CD14-positive monocyte (primary cell): ENCODE data around the gene PIAS4. TPM values are rescaled to one million over a fixed set of nuclear protein-coding genes. Genes with fewer than 3 reads are reported as not detected.

Source experiments
- DNase-seq, 3 donors: peaks; one replicate each; pipeline ENCODE4 v3.0.0-alpha.2; 2011 to 2022
- H2AFZ ChIP-seq: 2 replicates; pipeline ENCODE4 v1.6.0; 2012; ENCODE audit warnings: mild to moderate bottlenecking, low read depth, low read length, inconsistent platforms; ENCODE audit not compliant: insufficient read depth, poor library complexity, severe bottlenecking
- H3K27ac ChIP-seq, 2 donors: 1 replicate in 1 of 2; 2 replicates in 1 of 2; pipeline ENCODE4 v1.5.1; 2012 to 2013; ENCODE audit warnings: low read length in 2 of 2, control low read depth in 1 of 2, inconsistent platforms in 1 of 2, low read depth in 1 of 2, mild to moderate bottlenecking in 1 of 2
- H3K27me3 ChIP-seq, 2 donors: one replicate each; pipeline versions ENCODE4 v1.6.0 to v1.6.1; 2011 to 2013; ENCODE audit warnings: low read length in 2 of 2; ENCODE audit not compliant: control insufficient read depth in 2 of 2, insufficient read depth in 2 of 2
- H3K36me3 ChIP-seq, 2 donors: replicated peaks in 1 of 2; 1 replicate in 1 of 2; 2 replicates in 1 of 2; pipeline versions ENCODE4 v1.5.1 to v1.6.1; 2012 to 2013; ENCODE audit warnings: low read length in 2 of 2, control low read depth in 1 of 2, inconsistent platforms in 1 of 2, mild to moderate bottlenecking in 1 of 2; ENCODE audit not compliant: insufficient read depth in 2 of 2, control insufficient read depth in 1 of 2
- H3K4me1 ChIP-seq, 2 donors: 1 replicate in 1 of 2; 2 replicates in 1 of 2; pipeline versions ENCODE4 v1.5.1 to v1.6.1; 2012 to 2013; ENCODE audit warnings: low read length in 2 of 2, control low read depth in 1 of 2, inconsistent platforms in 1 of 2, mild to moderate bottlenecking in 1 of 2, moderate library complexity in 1 of 2; ENCODE audit not compliant: insufficient read depth in 2 of 2, control insufficient read depth in 1 of 2
- H3K4me2 ChIP-seq: replicated peaks from 2 replicates; pipeline ENCODE3; 2012; ENCODE audit warnings: low read length, moderate library complexity, mild to moderate bottlenecking; ENCODE audit not compliant: poor library complexity, severe bottlenecking; ENCODE audit errors: extremely low read depth
- H3K4me3 ChIP-seq, 3 experiments: fragments of 200-600 bp in 1 of 3; sonication (generic) in 1 of 3; replicated peaks in 1 of 3; 1 replicate in 2 of 3; 2 replicates in 1 of 3; pipeline ENCODE4 v1.5.1; 2011 to 2013; ENCODE audit warnings: low read length in 3 of 3, mild to moderate bottlenecking in 3 of 3, control low read depth in 2 of 3, low read depth in 2 of 3, inconsistent platforms in 1 of 3, moderate library complexity in 1 of 3
- H3K79me2 ChIP-seq: 2 replicates; pipeline ENCODE4 v1.6.0; 2012; ENCODE audit warnings: mild to moderate bottlenecking, control low read depth, inconsistent platforms, low read length, moderate library complexity; ENCODE audit not compliant: insufficient read depth
- H3K9ac ChIP-seq: 2 replicates; pipeline ENCODE4 v1.6.0; 2017; ENCODE audit warnings: low read length, mild to moderate bottlenecking; ENCODE audit not compliant: insufficient read depth, poor library complexity, severe bottlenecking
- H3K9me3 ChIP-seq, 2 donors: replicated peaks in 1 of 2; 1 replicate in 1 of 2; 2 replicates in 1 of 2; pipeline versions ENCODE4 v1.5.1 to v1.6.1; 2012 to 2013; ENCODE audit warnings: low read length in 2 of 2, control low read depth in 1 of 2; ENCODE audit not compliant: control insufficient read depth in 1 of 2, insufficient read depth in 1 of 2
- H4K20me1 ChIP-seq: 2 replicates; pipeline ENCODE4 v1.6.0; 2012; ENCODE audit warnings: mild to moderate bottlenecking, low read length, control low read depth, moderate library complexity; ENCODE audit not compliant: insufficient read depth
- H3K27ac Mint-ChIP-seq, 7 donors: one replicate each; pipeline ENCODE4 v1.8.0; 2020; ENCODE audit warnings: mild to moderate bottlenecking in 7 of 7, mixed read lengths in 7 of 7, moderate library complexity in 6 of 7, inconsistent platforms in 2 of 7
- H3K27me3 Mint-ChIP-seq, 3 donors: one replicate each; pipeline ENCODE4 v1.8.0; 2021 to 2022; ENCODE audit warnings: low read depth in 3 of 3, mild to moderate bottlenecking in 3 of 3, mixed read lengths in 3 of 3, moderate library complexity in 3 of 3, inconsistent platforms in 1 of 3
- H3K36me3 Mint-ChIP-seq, 2 donors: one replicate each; pipeline ENCODE4 v1.8.0; 2020; ENCODE audit warnings: mixed read lengths in 2 of 2, inconsistent platforms in 1 of 2, mild to moderate bottlenecking in 1 of 2
- H3K4me1 Mint-ChIP-seq: one replicate; pipeline ENCODE4 v1.8.0; 2020; ENCODE audit warnings: mild to moderate bottlenecking, mixed read lengths
- H3K4me3 Mint-ChIP-seq, 2 donors: one replicate each; pipeline ENCODE4 v1.8.0; 2020; ENCODE audit warnings: mild to moderate bottlenecking in 2 of 2, mixed read lengths in 2 of 2, moderate library complexity in 1 of 2
- H3K9me3 Mint-ChIP-seq, 7 donors: one replicate each; pipeline ENCODE4 v1.8.0; 2020 to 2022; ENCODE audit warnings: mixed read lengths in 7 of 7, mild to moderate bottlenecking in 6 of 7, moderate library complexity in 6 of 7, inconsistent platforms in 2 of 7
- WGBS: methylation state at CpG from one replicate; pipeline ENCODE4 v1.1.5; 2013; ENCODE audit warnings: missing lambda C conversion rate; ENCODE audit not compliant: insufficient coverage; 5-methylcytosine and 5-hydroxymethylcytosine counted together
- intact Hi-C, 2 donors: fragments of 100-400 bp; cut with micrococcal nuclease; formaldehyde crosslinking; loops; one replicate each; pipeline versions ENCODE4 v1.15.0 to v1.15.1; 2023
- polyA plus RNA-seq, 3 donors: library from polyadenylated mRNA; depleted of rRNA in 1 of 3; unstranded in 2 of 3; stranded (reverse) in 1 of 3; fragments of 300-500 nt in 2 of 3; fragments of >200 nt in 1 of 3; fragmentation: Illumina TruSeq in 2 of 3; gene quantifications; 1 replicate in 2 of 3; 2 replicates in 1 of 3; pipeline ENCODE4 v1.2.3, GENCODE V29; 2012 to 2021
- TF ChIP-seq, protein P1 (sequence below): fragments of 200-600 bp; IDR thresholded peaks from one replicate; pipeline ENCODE4 v1.8.0; 2022; ENCODE audit warnings: antibody characterized with exemption, mild to moderate bottlenecking

PIAS4 gene
- polyA plus RNA-seq, 3 donors: 2.3 to 8.1 (median 5.9) TPM

DNA sequence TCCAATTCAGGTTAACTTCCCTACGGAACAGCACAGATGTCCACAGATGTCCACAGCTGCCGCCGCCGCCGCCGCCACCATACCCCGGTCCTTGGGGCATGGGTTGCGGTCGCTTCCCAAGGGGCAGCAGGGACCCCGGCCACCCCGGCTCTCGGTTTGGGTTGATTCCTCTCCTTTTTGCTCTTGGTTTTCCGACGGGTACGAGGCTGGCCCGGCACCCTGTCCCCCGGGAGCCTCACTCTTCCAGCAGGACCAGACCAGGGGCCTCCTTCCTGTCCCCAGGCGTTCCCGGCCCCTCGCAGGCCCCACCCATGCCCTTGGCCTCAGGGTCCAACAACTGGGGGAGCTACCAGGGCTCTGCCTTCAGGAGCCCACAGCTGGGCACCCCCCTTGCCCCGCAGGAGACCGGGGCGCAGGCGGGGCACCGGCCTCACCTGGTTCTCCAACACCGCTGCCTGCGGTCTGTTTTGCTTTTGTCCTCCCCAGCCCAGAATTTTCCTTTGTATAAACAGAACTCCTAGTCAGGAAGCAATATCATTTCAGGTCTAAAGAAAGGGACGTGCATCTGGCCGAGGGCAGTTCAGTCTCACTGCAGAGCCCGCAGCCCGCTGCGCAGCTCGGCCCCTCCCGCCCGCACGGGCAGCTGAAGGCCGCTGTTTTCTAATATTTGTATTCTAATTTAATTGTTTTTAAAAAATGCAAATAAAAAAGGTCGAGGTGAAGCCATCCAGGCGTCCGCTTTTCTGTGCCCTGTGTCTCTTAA is 31.3 kb downstream of the PIAS4 start:
- H3K4me2 ChIP-seq: no peak overlapping the region
- no peaks in the 10 kb centered on the region for H3K9me3 ChIP-seq
- no peak overlapping the region for H3K27ac ChIP-seq
- peaks cover 0 to 1% (median 0%) of the 10 kb centered on the region in 3 donors for H3K27me3 Mint-ChIP-seq
- H3K4me3 Mint-ChIP-seq: no peak overlapping the region
- H3K79me2 ChIP-seq: peaks cover 19% of the 10 kb centered on the region
- H3K9ac ChIP-seq: no peak overlapping the region
- peaks cover 2 to 20% of the 10 kb centered on the region in 2 donors for H3K36me3 Mint-ChIP-seq
- intact Hi-C loops: no loop called here
- peaks cover 90% of the 10 kb centered on the region for H4K20me1 ChIP-seq
- H3K4me3 ChIP-seq: no peak overlapping the region
- peaks cover 9 to 11% of the 10 kb centered on the region in 2 donors for H3K4me1 ChIP-seq
- no peak for DNase-seq
- no peak overlapping the region for H2AFZ ChIP-seq
- peaks cover 34 to 35% of the 10 kb centered on the region in 2 donors for H3K36me3 ChIP-seq
- no peaks in the 10 kb centered on the region for H3K9me3 Mint-ChIP-seq
- H3K27me3 ChIP-seq: no peaks in the 10 kb centered on the region
- H3K27ac Mint-ChIP-seq: no peak overlapping the region
- H3K4me1 Mint-ChIP-seq: peaks cover 5% of the 10 kb centered on the region
- TF ChIP-seq, protein P1, sequence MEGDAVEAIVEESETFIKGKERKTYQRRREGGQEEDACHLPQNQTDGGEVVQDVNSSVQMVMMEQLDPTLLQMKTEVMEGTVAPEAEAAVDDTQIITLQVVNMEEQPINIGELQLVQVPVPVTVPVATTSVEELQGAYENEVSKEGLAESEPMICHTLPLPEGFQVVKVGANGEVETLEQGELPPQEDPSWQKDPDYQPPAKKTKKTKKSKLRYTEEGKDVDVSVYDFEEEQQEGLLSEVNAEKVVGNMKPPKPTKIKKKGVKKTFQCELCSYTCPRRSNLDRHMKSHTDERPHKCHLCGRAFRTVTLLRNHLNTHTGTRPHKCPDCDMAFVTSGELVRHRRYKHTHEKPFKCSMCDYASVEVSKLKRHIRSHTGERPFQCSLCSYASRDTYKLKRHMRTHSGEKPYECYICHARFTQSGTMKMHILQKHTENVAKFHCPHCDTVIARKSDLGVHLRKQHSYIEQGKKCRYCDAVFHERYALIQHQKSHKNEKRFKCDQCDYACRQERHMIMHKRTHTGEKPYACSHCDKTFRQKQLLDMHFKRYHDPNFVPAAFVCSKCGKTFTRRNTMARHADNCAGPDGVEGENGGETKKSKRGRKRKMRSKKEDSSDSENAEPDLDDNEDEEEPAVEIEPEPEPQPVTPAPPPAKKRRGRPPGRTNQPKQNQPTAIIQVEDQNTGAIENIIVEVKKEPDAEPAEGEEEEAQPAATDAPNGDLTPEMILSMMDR: no peak
- 93% methylated on average over 22 of the region's 40 CpGs for WGBS

DNA sequence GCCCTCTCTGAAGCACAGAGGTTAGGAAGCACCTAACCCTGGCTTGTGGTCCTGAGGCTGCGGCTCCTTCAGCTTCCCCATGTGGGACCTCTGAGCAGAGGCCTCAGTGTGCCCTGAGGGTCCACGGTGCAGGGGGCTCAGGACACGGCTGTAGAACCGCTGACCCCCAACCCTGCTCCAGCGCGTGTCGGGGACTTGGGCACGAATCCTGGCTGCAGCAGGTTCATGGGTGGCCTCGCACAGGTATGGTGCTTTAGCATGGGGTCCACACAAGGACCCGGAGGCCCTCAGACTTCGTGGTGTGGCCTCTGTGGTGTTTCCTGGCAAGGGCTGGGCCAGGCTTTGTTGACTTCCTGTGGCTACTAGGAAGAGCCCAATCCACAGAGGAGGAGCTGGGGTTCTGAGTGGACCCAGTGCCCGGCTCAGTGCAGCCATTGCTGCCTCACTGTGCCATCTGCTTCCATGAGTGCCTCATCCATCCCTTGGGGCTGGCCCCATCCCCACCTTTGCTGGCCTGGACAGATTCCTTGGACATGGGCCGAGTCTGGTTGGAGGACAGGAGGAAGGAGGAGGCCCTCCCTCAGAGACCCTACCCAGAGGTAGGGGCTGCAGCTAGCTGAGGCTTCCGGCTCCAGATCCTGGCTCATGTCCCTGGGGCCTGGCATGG is 34.7 kb downstream of the PIAS4 start:
- peaks cover 24 to 42% of the 10 kb centered on the region in 2 donors for H3K36me3 ChIP-seq
- peak overlapping the region in 3 of 7 donors; percentile 13 to 78 (median 30) for H3K27ac Mint-ChIP-seq
- 91% methylated on average over 12 of the region's 14 CpGs for WGBS
- peaks cover 25 to 48% of the 10 kb centered on the region in 2 donors for H3K36me3 Mint-ChIP-seq
- H3K9me3 Mint-ChIP-seq: no peaks in the 10 kb centered on the region
- no peak for DNase-seq
- no peaks in the 10 kb centered on the region for H3K9me3 ChIP-seq
- H3K4me2 ChIP-seq: no peak overlapping the region
- no peak overlapping the region for H3K4me3 Mint-ChIP-seq
- H3K27me3 ChIP-seq: no peaks in the 10 kb centered on the region
- no peaks in the 10 kb centered on the region for H3K4me1 ChIP-seq
- H4K20me1 ChIP-seq: peaks cover 96% of the 10 kb centered on the region
- H3K27ac ChIP-seq: peak overlapping the region; percentile 32 to 56
- H3K79me2 ChIP-seq: peaks cover 53% of the 10 kb centered on the region
- no peak overlapping the region for H2AFZ ChIP-seq
- H3K27me3 Mint-ChIP-seq: peaks cover 0 to 3% (median 0%) of the 10 kb centered on the region in 3 donors
- no peak overlapping the region for H3K4me3 ChIP-seq
- intact Hi-C loops: no loop called here
- TF ChIP-seq, protein P1: no peak
- H3K9ac ChIP-seq: no peak overlapping the region
- H3K4me1 Mint-ChIP-seq: no peaks in the 10 kb centered on the region
